ENCODE data around the gene ADAT3.
A peak's percentile ranks its signal among the peaks of the same experiment; 100 is the strongest.
"Not testable (repeated sequence)": the region's sequence is repeated elsewhere in the genome, so short reads cannot be mapped to it uniquely, and the experiment has no call there.

ADAT3 gene

GRCh38 chr19:1866693-1867348 is 38.4 kb upstream of the ADAT3 start:
- no peak for DNase-seq (ENCODE audit: low read depth in 2 of 2)

DNA sequence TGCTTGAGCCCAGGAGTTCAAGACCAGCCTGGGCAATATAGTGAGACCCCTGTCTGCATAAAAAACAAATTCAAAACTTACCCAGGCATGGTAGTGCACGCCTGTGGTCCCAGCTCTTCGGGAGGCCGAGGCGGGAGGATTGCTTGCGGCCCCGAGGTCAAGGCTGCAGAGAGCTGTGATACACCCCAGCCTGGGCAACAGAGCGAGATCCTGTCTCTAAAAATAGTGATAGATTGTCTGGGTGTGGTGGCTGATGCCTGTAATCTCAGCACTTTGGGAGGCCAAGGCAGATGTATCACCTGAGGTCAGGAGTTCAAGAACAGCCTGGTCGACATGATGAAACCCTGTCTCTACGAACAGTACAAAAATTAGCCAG is 37.9 kb upstream of the ADAT3 start:
- DNase-seq (ENCODE audit: low read depth in 2 of 2) = no peak

DNA sequence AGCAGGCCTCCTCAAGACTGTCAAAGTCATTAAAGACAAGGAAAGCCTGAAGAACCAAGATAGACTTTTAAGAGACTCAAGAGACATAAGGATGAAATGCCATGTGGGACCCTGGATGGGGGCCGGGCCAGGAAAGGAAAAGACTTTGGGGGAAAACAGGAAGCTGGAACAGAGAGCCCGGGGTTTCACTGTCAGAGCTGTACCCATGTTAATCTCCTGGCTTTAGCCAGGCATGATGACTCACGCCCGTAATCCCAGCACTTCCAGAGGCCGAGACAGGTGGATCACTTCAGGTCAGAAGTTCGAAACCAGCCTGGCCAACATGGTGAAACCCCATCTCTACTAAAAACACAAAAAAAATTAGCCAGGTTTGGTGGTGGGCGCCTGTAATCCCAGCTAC is 36.2 kb upstream of the ADAT3 start:
- DNase-seq (ENCODE audit: low read depth in 2 of 2) = no peak

- DNase-seq (ENCODE audit: low read depth in 2 of 2) = no peak
Measured at GRCh38 chr19:1871140-1871597, 34.0 kb upstream of the ADAT3 start.

GRCh38 chr19:1871630-1872029 is 33.6 kb upstream of the ADAT3 start:
- no peak for DNase-seq (ENCODE audit: low read depth in 2 of 2)

DNA sequence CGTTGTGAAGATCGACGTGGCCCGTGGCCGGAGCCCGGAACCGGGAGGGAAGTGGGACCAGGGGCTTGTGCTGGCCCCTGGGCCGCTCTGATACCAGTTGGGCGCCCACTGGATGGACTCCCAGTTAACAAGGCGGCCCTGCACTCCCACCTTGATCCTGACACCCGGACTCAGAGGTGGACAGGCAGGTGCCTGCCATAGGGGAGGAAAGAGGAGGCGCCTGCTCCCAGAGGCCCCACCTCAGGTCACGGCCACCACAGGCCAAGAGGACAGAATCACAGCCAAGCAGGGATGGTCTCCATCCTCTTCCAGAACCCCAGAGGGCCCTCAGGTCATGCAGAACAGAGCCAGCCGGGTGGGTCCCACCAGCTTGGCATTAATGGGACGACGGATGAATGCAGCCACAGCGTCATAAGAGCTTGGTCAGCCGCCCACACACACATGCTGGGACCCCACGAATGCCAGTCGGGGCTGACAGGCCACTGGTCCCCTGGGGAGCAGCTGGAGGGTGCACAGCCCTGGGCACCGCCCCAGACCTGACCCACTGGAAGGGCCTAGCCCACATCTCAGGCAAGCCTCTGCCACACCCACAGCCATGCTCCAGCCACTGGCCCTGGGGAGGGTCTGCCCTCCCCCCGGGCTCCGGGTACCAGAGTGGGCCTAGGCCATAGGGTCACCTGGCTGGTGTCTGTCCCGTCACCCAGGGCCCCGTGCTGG is 32.2 kb upstream of the ADAT3 start:
- no peak for DNase-seq (ENCODE audit: low read depth in 2 of 2)

- DNase-seq (ENCODE audit: low read depth in 2 of 2) = no peak
Measured at GRCh38 chr19:1873524-1874473, 31.4 kb upstream of the ADAT3 start.

DNA sequence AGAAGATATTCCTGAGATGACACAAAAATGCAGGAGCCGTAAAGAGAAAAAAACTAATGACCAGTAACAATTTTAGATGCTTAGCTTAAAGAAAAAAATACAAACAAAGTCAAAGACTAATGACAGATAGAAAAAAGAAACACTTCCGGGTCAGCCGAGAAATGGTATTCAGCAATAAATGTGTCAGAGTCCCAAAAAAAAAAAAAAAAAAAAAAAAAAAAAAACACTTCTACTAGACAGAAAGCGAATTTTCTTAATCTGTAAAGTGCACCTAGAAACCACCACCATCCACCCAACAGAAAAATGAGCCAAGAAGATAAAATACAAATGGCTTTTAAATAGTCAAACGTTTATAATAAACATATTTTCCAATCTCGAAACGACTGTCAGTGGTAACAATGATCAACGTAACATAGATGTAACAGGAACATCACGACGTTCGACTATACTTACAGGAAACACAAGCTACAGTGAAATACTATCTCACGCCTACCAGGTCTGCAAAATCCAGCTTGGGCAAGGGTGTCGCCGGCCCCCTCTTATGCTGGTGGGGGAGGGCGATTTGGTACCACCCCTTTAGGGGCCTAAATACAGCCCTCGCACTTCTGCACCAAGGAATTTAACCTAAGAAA is 30.5 kb upstream of the ADAT3 start:
- no peak for DNase-seq (ENCODE audit: low read depth in 2 of 2)

DNA sequence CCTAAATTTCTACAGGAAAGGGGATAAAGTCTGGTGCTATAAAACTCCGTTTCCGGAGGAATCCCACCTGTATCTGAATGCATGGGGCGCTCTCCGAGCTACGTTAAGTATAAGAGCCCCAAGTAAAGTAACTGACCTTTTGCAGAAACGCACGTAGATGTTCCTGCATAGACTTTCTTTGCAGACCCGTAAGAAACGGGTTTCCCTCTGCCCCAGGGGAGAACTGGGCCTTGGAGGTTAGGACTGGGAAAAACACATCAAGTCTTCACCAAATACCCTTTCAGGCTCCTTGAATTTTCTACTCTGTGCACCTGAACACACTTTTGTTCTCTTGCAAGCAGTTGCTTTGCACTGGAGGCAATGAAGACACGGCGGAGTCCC is 29.9 kb upstream of the ADAT3 start:
- DNase-seq (ENCODE audit: low read depth in 2 of 2) = not testable (repeated sequence)

DNA sequence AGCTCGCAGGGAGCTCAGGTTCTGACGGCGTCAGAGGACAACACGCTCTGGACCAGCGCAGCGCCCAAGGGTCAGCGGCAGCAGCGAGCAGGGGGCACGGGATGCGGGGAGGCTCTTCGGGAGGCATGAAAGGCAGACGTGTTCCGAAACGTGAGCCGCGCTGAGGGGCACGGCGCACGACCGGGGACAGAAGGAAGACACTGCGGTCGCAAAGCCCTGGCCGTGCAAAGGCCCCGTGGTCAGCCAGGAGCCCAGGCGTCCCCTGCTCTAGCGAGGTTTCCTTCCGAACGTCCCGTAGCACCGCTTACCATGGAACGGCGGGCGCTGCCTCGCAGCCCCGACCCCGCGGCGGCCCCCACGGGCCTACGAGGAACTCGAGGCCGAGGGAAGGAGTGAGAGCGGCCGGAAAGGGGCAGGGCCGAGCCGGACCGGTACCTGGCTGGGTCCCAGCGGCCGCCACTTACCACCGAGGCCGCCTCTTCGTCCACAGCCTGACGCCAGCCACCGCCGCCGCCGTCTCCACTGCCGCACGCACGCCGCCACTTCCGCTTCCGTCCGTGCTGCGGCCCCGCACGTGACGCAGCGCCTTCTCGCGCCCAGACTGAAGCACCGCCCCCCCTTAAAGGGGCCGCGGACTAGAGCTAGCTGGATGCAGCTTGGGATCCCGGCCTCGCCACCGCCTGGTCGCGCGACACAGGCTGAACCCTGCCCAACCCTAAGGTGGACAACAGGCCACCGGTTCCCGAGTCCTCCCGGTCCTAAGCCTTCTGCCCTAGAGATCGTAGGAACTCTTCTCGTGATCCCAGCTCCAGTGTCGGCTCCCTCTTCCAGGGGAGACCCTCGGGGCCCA is 29.3 kb upstream of the ADAT3 start:
- peak; percentile 72 to 82 for DNase-seq (ENCODE audit: low read depth in 2 of 2)

DNA sequence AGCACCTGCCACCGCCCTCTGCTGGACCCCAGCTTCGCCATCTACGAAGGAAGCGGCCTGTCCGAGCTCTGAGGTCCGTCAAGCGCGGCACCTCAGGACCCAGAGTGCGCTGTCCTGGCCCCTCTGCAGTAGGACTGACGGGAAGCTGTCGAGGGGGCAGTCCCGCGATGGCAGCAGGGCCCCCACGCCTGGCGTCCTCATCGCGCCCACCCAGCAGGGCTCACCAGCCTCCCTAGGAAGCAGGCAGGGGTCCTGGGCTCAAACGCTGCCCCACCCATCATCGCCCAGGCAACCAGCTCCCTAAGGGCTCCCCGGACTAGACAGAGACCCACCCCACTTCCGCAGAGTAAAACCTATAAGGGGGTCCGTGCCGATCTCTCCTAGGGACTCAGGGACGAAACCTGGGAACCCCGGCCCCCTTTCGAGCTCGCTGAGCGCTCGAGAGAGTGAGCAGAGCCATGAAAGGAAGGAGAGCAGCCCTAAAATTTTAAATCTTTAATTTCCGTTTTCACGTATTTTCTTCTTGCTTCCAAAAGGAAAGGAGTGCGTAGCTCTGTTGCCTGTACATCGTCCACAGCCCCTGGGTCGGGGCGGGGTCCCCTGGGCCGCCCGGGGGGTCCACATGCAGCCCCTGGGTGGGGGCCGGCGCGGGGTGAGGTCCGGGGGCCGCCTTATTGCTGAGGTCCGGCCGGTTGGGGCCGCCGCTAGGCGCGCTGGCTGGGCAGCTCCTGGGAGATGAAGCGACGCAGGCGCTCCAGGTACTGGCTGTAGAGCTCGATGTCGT is 28.5 kb upstream of the ADAT3 start:
- not testable (repeated sequence) for DNase-seq (ENCODE audit: low read depth in 2 of 2)

DNA sequence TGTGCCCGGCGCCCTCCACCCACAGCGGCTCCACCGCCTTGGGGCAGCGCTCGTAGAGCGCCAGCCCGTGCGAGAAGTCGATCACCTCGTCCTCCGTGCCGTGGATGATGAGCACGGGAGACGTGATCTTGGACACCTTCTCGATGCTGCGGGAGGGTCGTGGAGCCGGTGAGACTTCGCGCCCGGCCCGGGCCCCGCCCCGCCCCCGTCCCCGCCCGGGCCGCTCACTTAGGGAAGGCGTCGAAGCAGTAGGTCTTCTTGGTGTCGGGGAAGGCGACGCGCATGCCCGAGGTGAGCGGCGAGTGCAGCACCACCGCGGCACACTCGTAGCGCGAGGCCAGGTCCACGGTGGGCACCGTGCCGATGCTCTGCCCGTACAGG is 27.9 kb upstream of the ADAT3 start:
- not testable (repeated sequence) for DNase-seq (ENCODE audit: low read depth in 2 of 2)

GRCh38 chr19:1878583-1878982 is 26.6 kb upstream of the ADAT3 start:
- DNase-seq (ENCODE audit: low read depth in 2 of 2) = not testable (repeated sequence)

DNA sequence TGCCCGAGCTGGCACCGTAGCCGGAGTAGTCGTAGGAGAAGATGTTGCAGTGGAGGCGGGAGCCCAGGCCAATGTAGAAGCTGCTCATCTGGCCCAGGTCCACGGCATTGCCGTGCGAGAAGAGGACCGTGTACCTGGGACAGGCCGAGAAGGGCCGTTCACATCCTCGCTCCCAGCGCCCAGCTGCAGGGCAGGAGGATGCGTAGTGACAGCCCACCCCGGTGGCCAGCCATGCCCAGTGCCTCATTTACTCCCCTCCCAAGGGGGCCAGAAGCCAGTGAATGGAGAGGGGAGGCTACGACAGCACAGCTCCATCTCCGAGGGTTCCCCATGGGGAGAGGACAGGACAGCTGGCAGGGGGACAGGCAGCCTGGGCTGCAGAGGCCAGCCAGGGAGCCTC is 25.2 kb upstream of the ADAT3 start:
- DNase-seq (ENCODE audit: low read depth in 2 of 2) = not testable (repeated sequence)

GRCh38 chr19:1880611-1881392 is 24.4 kb upstream of the ADAT3 start:
- no peak for DNase-seq (ENCODE audit: low read depth in 2 of 2)

- not testable (repeated sequence) for DNase-seq (ENCODE audit: low read depth in 2 of 2)
Measured at GRCh38 chr19:1881393-1882088, 23.7 kb upstream of the ADAT3 start.

DNA sequence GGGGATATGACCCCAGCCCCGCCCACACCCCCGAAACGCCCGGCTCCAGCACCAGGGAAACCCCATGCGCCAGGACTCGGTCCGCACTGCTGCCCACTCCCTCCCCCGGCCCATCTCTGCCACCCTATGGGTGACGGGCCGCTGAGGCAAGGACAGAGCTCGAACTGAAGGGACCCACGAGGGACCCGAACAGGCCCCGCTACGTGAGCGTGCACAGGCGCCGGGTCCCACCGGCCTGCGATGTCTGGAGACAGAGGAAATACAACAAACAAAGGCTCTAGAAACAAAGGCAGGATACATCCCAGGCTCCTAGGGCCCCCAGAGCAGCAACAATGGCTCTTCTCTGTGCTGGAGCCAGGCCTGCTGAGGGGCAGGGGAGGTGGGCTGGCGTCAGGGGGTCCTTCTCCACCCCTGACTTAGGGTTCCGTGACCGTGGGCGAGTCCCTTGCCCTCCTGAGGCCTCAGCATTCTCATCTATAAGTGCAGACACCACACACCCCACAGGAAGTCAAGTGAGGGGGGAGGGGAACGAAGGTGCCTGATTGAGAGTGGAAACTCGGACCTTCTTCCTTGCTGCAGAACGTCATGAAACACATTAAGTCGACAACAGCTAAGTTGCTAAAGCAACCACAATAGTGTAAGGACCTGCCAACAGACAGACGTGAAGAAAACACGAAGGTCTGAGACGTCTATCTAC is 23.0 kb upstream of the ADAT3 start:
- DNase-seq (ENCODE audit: low read depth in 2 of 2) = peak in 1 of 2 experiments; percentile 63
